H1 (cell line): ENCODE measurements around the gene NT5C. TPM values are rescaled to one million over a fixed set of nuclear protein-coding genes. Genes with fewer than 3 reads are reported as not detected.

ENCODE experiments used
- CREB1 ChIP-seq: IDR thresholded peaks from 2 replicates; pipeline ENCODE4 v1.6.1; 2012; ENCODE audit warnings: inconsistent platforms
- polyA plus RNA-seq, 7 experiments: library from polyadenylated mRNA; depleted of rRNA in 3 of 7; stranded (reverse) in 5 of 7; unstranded in 2 of 7; fragments of >200 nt in 5 of 7; fragments of 200-250 nt in 2 of 7; gene quantifications; 1 replicate in 5 of 7; 2 replicates in 1 of 7; 4 replicates in 1 of 7; pipeline versions ENCODE4 v1.2.1 to v1.2.3, GENCODE V29; 2011 to 2013; ENCODE audit warnings: missing spikeins in 2 of 7, mixed read lengths in 2 of 7
- total RNA-seq: library from RNA; stranded (reverse); fragmentation: NEBNext Ultra II Directional; extraction: Animal tissue kit (Norgen Biotek cat#: 25700); gene quantifications from 2 replicates; pipeline ENCODE4 v1.2.1, GENCODE V29; 2021
- TF ChIP-seq, protein P1 (sequence below): IDR thresholded peaks from 2 replicates; pipeline ENCODE4 v1.6.1; 2012; ENCODE audit warnings: low read length, inconsistent platforms
- TF ChIP-seq, protein P2 (sequence below): IDR thresholded peaks from 2 replicates; pipeline ENCODE4 v1.6.1; 2012; ENCODE audit warnings: inconsistent platforms

Gene NT5C
- total and polyA plus RNA-seq, 2 of the 8 experiments (the other 6 are each of a cell fraction or from before 2014, with no cell fraction given), result 52.1 to 66.4 TPM

DNA sequence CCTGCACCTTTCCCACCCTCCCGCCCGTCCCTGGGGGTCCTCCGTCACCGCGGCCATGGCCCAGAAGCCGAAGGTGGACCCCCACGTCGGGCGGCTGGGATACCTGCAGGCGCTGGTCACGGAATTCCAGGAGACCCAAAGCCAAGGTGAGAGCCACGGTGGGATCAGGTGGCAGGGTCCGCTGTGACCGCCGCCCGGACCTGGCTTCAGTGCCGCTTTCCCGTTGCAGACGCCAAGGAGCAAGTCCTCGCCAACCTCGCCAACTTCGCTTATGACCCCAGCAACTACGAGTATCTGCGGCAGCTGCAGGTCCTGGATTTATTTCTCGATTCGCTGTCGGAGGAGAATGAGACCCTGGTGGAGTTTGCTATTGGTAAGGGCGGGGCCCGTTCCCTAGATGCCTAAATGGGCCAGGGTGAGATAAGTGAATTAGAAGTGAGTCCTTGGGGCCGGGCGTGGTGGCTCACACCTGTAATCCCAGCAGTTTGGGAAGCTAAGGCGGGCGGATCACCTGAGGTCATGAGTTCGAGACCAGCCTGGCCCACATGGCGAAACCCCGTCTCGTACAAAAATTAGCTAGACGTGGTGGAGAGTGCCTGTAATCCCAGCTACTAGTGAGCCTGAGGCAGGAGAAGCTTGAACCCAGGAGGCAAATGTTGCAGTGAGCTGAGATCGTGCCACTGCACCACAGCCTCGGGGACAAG is 21.2 kb downstream of the NT5C start (continued):
- no peak for TF ChIP-seq CREB1
- TF ChIP-seq, protein P1, sequence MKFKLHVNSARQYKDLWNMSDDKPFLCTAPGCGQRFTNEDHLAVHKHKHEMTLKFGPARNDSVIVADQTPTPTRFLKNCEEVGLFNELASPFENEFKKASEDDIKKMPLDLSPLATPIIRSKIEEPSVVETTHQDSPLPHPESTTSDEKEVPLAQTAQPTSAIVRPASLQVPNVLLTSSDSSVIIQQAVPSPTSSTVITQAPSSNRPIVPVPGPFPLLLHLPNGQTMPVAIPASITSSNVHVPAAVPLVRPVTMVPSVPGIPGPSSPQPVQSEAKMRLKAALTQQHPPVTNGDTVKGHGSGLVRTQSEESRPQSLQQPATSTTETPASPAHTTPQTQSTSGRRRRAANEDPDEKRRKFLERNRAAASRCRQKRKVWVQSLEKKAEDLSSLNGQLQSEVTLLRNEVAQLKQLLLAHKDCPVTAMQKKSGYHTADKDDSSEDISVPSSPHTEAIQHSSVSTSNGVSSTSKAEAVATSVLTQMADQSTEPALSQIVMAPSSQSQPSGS, result no peak
- TF ChIP-seq, protein P2, sequence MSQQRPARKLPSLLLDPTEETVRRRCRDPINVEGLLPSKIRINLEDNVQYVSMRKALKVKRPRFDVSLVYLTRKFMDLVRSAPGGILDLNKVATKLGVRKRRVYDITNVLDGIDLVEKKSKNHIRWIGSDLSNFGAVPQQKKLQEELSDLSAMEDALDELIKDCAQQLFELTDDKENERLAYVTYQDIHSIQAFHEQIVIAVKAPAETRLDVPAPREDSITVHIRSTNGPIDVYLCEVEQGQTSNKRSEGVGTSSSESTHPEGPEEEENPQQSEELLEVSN, result no peak
- TF ChIP-seq, all 59 proteins: peak for 2
